Smooth muscle cell (in vitro differentiated cells): ENCODE results near the gene LCE3D. TPM values are rescaled to one million over a fixed set of nuclear protein-coding genes. Genes with fewer than 3 reads are reported as not detected.
"Not testable (repeated sequence)": the region's sequence is repeated elsewhere in the genome, so short reads cannot be mapped to it uniquely, and the experiment has no call there.

Source experiments
- DNase-seq: peaks from one replicate; lab custom pipeline; 2025; ENCODE audit not compliant: unreplicated experiment; lab: John Stamatoyannopoulos, UW
- H2AFZ ChIP-seq: fragments of 200-600 bp; sonication (generic); 2 replicates; pipeline ENCODE4 v1.6.0; 2016; ENCODE audit warnings: antibody characterized with exemption, low read depth, mild to moderate bottlenecking
- H3F3A ChIP-seq: fragments of 200-600 bp; sonication (generic); 2 replicates; pipeline ENCODE4 v1.6.0; 2017; ENCODE audit warnings: antibody characterized with exemption, low read depth
- H3K27ac ChIP-seq: fragments of 200-600 bp; sonication (generic); 2 replicates; pipeline ENCODE4 v1.5.1; 2016; ENCODE audit warnings: low read depth, mild to moderate bottlenecking
- H3K27me3 ChIP-seq: fragments of 200-600 bp; sonication (generic); 2 replicates; pipeline ENCODE4 v1.6.1; 2016; ENCODE audit warnings: low read depth, mild to moderate bottlenecking
- H3K36me3 ChIP-seq: fragments of 200-600 bp; sonication (generic); 2 replicates; pipeline ENCODE4 v1.5.1; 2016; ENCODE audit warnings: low read depth
- H3K4me1 ChIP-seq: fragments of 200-600 bp; sonication (generic); 2 replicates; pipeline ENCODE4 v1.5.1; 2016; ENCODE audit warnings: low read depth
- H3K4me2 ChIP-seq: fragments of 200-600 bp; sonication (generic); 2 replicates; pipeline ENCODE4 v1.6.0; 2016; ENCODE audit warnings: mild to moderate bottlenecking
- H3K4me3 ChIP-seq: fragments of 200-600 bp; sonication (generic); 2 replicates; pipeline ENCODE4 v1.5.1; 2016; ENCODE audit warnings: mild to moderate bottlenecking
- H3K79me2 ChIP-seq: fragments of 200-600 bp; sonication (generic); 2 replicates; pipeline ENCODE4 v1.6.0; 2016; ENCODE audit warnings: low read depth, mild to moderate bottlenecking
- H3K9ac ChIP-seq: fragments of 200-600 bp; sonication (generic); 2 replicates; pipeline ENCODE4 v1.6.0; 2016; ENCODE audit warnings: low read depth
- H3K9me3 ChIP-seq: fragments of 200-600 bp; sonication (generic); replicated peaks from 2 replicates; pipeline ENCODE4 v1.5.1; 2016; ENCODE audit warnings: low read depth
- H4K20me1 ChIP-seq: fragments of 200-600 bp; sonication (generic); 2 replicates; pipeline ENCODE4 v1.6.0; 2016; ENCODE audit warnings: low read depth
- CTCF ChIP-seq: fragments of 200-600 bp; sonication (generic); IDR thresholded peaks from 2 replicates; pipeline ENCODE4 v1.5.1; 2017; ENCODE audit warnings: borderline replicate concordance, mild to moderate bottlenecking, antibody characterized with exemption; ENCODE audit not compliant: insufficient read depth, poor library complexity, severe bottlenecking
- WGBS: methylation state at CpG from one replicate; pipeline ENCODE4 v1.1.7; 2016; ENCODE audit warnings: low lambda C conversion rate; 5-methylcytosine and 5-hydroxymethylcytosine counted together
- polyA plus RNA-seq: library from polyadenylated mRNA; unstranded; fragments of >200 nt; fragmentation: Nextera tagmentation; extraction: Ambion mirVana; gene quantifications from 2 replicates; pipeline ENCODE4 v1.2.1, GENCODE V29; 2016
- total RNA-seq: library from RNA; depleted of rRNA; stranded (reverse); fragments of >200 nt; gene quantifications from 2 replicates; pipeline ENCODE4 v1.2.3, GENCODE V29; 2014

The LCE3D gene
- total and polyA plus RNA-seq, 2 experiments from 2014 or later: not detected

- WGBS: 80% methylated on average over 1 of the region's 1 CpG
- Histone ChIP-seq H3K4me2 (no peak within 1 kb of the TSS), H2AFZ (no peak within 1 kb of the TSS), H3F3A (no peaks in the 10 kb centered on the region), H3K4me1 (no peaks in the 10 kb centered on the region), H3K27ac (no peak within 1 kb of the TSS), H4K20me1 (no peaks in the 10 kb centered on the region), H3K27me3 (no peaks in the 10 kb centered on the region), H3K4me3 (no peak within 1 kb of the TSS), H3K9ac (no peak within 1 kb of the TSS), H3K79me2 (no peaks in the 10 kb centered on the region), H3K9me3 (no peaks in the 10 kb centered on the region), H3K36me3 (no peaks in the 10 kb centered on the region)
- no peak for TF ChIP-seq CTCF
- no peak for DNase-seq
These were observed 13.6 kb downstream of the LCE3D start, which contains the start of gene LCE3E for GRCh38 chr1:152566681-152567080. Gene LCE3E, minus strand, starts transcription at chr1:152566780. Its CDS starts 572 bp downstream, at chr1:152566208.

- WGBS: 67% methylated on average over 14 of the region's 14 CpGs
These were observed 14.6 kb downstream of the LCE3D start for GRCh38 chr1:152565535-152566215.

GRCh38 chr1:152565115-152565514 is 15.2 kb downstream of the LCE3D start:
- Histone ChIP-seq H3K4me1 (no peaks in the 10 kb centered on the region), H3K79me2 (no peaks in the 10 kb centered on the region), H3K9me3 (no peaks in the 10 kb centered on the region), H3K27ac (no peak overlapping the region), H3K36me3 (no peaks in the 10 kb centered on the region), H3K27me3 (no peaks in the 10 kb centered on the region), H3K4me2 (no peak overlapping the region), H3K4me3 (no peak overlapping the region), H4K20me1 (no peaks in the 10 kb centered on the region), H2AFZ (no peak overlapping the region), H3K9ac (no peak overlapping the region), H3F3A (no peaks in the 10 kb centered on the region)
- WGBS: 45% methylated on average over 2 of the region's 2 CpGs
- TF ChIP-seq CTCF: no peak
- DNase-seq: no peak

More at GRCh38 chr1:152565535-152566215, 14.6 kb downstream of the LCE3D start:
- H3K27ac ChIP-seq: no peak overlapping the region
- H4K20me1 ChIP-seq: no peaks in the 10 kb centered on the region
- H2AFZ ChIP-seq: no peak overlapping the region
- no peaks in the 10 kb centered on the region for H3F3A ChIP-seq
- no peak overlapping the region for H3K4me2 ChIP-seq
- TF ChIP-seq CTCF: no peak
- no peak overlapping the region for H3K9ac ChIP-seq
- H3K9me3 ChIP-seq: no peaks in the 10 kb centered on the region
- no peaks in the 10 kb centered on the region for H3K79me2 ChIP-seq
- H3K4me3 ChIP-seq: no peak overlapping the region
- H3K36me3 ChIP-seq: no peaks in the 10 kb centered on the region
- DNase-seq: no peak
- H3K27me3 ChIP-seq: no peaks in the 10 kb centered on the region
- no peaks in the 10 kb centered on the region for H3K4me1 ChIP-seq

- H3K79me2 ChIP-seq, H4K20me1 ChIP-seq, H3K27me3 ChIP-seq, H3F3A ChIP-seq, H3K9ac ChIP-seq, H3K4me2 ChIP-seq, H3K36me3 ChIP-seq, H3K4me3 ChIP-seq, H3K9me3 ChIP-seq, H3K27ac ChIP-seq, DNase-seq, H2AFZ ChIP-seq, H3K4me1 ChIP-seq: not testable (repeated sequence)
- WGBS: 0% methylated on average over 1 of the region's 1 CpG
These were observed 32.0 kb downstream of the LCE3D start for GRCh38 chr1:152548358-152548757.
